MCF 10A (cell line): Measurements from ENCODE around the gene EPHA6. TPM values are rescaled to one million over a fixed set of nuclear protein-coding genes. Genes with fewer than 3 reads are reported as not detected.

ENCODE experiments used
- BruUV-seq: library from RNA; stranded (reverse); fragments of 400-500 nt; replicated peaks from 2 replicates; lab custom pipeline; 2021; lab: Mats Ljungman, UMichigan
- CTCF ChIA-PET: fragments of 300-600 bp; sonication (Branson Sonifier 250); formaldehyde crosslinking; extraction: SDS; loops from one replicate; lab custom pipeline; 2021; ENCODE audit warnings: antibody characterized with exemption, inconsistent platforms; lab: Yijun Ruan, JAX
- POLR2A ChIA-PET: fragments of 300-600, 350-650 bp; sonication (Branson Sonifier 250); formaldehyde crosslinking; extraction: SDS; loops from one replicate; lab custom pipeline; 2020; ENCODE audit warnings: antibody characterized with exemption, inconsistent platforms; lab: Yijun Ruan, JAX
- DNase-seq: peaks from one replicate; pipeline ENCODE4 v3.0.0-alpha.2; 2018; ENCODE audit not compliant: unreplicated experiment
- H3K27ac Mint-ChIP-seq: one replicate; pipeline ENCODE4 v1.8.0; 2022; ENCODE audit warnings: mild to moderate bottlenecking, low read depth, mixed read lengths; ENCODE audit not compliant: unreplicated experiment
- H3K27me3 Mint-ChIP-seq: one replicate; pipeline ENCODE4 v1.8.0; 2022; ENCODE audit warnings: mixed read lengths; ENCODE audit not compliant: insufficient read depth, unreplicated experiment
- H3K36me3 Mint-ChIP-seq: one replicate; pipeline ENCODE4 v1.8.0; 2022; ENCODE audit warnings: mild to moderate bottlenecking, moderate library complexity, mixed read lengths; ENCODE audit not compliant: insufficient read depth, unreplicated experiment
- H3K4me1 Mint-ChIP-seq: one replicate; pipeline ENCODE4 v1.8.0; 2022; ENCODE audit warnings: mixed read lengths; ENCODE audit not compliant: insufficient read depth, unreplicated experiment
- H3K4me3 Mint-ChIP-seq: one replicate; pipeline ENCODE4 v1.8.0; 2022; ENCODE audit warnings: mild to moderate bottlenecking, moderate library complexity, mixed read lengths; ENCODE audit not compliant: unreplicated experiment
- H3K9me3 Mint-ChIP-seq: one replicate; pipeline ENCODE4 v1.8.0; 2022; ENCODE audit warnings: mixed read lengths; ENCODE audit not compliant: unreplicated experiment
- CTCF ChIP-seq: fragments of 200-600 bp; IDR thresholded peaks from one replicate; pipeline ENCODE4 v1.8.0; 2022; ENCODE audit warnings: antibody characterized with exemption, mild to moderate bottlenecking; ENCODE audit not compliant: unreplicated experiment
- intact Hi-C: fragments of 100-400 bp; cut with micrococcal nuclease; formaldehyde crosslinking; loops from 2 replicates; pipeline ENCODE4 v1.14.1; 2022
- total RNA-seq: library from RNA; stranded (reverse); gene quantifications from 2 replicates; pipeline ENCODE4 v1.2.3, GENCODE V29; 2022

The EPHA6 gene
- total RNA-seq, 1 experiment from 2014 or later = 0.33 TPM

DNA sequence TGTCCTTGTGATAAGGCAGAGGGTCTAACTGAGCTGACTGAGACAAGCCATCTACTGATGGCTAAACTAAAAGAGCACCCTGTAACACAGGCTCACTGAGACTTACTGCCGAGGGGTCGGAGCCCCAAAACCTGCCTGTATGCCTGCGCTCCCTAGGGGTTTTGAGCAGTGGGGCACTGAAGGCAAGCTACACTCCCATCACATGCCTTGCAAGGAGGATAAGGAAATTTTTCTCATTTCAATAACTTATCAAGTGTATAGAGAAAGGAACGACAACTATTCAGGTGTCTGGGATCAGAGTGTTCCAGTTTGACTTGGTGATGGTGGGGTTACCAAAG, 292.2 kb downstream of the EPHA6 start:
- Mint-ChIP-seq H3K4me1 (peaks cover 5% of the 10 kb centered on the region), H3K4me3 (no peak overlapping the region), H3K27me3 (no peaks in the 10 kb centered on the region), H3K27ac (no peak overlapping the region), H3K9me3 (no peaks in the 10 kb centered on the region), H3K36me3 (no peaks in the 10 kb centered on the region)
- ChIA-PET CTCF (interaction anchor here (0.5 to 0.9 kb wide), 2 partner anchors 29 to 220 kb away, joined by 3 to 4 read pairs; no protein-coding TSS in a partner anchor), POLR2A (no interaction called here)
- intact Hi-C loops = no loop called here
- no peak for TF ChIP-seq CTCF
- DNase-seq = no peak
- BruUV-seq = no TSS peak

- no peak for DNase-seq
- no peak for TF ChIP-seq CTCF
- Mint-ChIP-seq H3K27me3 (no peaks in the 10 kb centered on the region), H3K4me1 (no peaks in the 10 kb centered on the region), H3K27ac (no peak overlapping the region), H3K4me3 (no peak overlapping the region), H3K9me3 (no peaks in the 10 kb centered on the region), H3K36me3 (no peaks in the 10 kb centered on the region)
- no TSS peak for BruUV-seq
- POLR2A ChIA-PET = no interaction called here
- CTCF ChIA-PET = interaction anchor here (1.2 kb wide), 1 partner anchor 20 kb away, joined by 3 read pairs; no protein-coding TSS in a partner anchor
- intact Hi-C loops = no loop called here
These were observed 293.7 kb downstream of the EPHA6 start for GRCh38 chr3:97108136-97108535.

DNA sequence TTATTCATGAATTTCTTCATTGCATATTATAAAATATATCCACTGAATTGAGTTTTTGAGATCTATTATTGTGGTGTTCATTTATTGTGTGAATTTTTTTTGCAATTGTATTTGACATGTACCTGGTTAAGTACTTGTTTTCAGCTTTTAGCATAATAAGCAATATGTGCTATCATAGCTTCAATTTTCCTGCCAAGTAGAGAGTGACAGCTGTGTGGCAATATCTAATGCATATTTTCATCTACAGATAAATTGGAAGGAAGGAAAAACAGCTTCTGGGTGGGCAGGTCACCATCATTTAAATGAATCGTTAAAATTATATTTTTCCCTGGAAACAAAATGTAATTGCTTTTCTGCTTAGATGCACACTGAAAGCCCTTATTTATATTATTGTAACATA, 296.9 kb downstream of the EPHA6 start:
- intact Hi-C loops = no loop called here
- no peak overlapping the region for H3K27ac Mint-ChIP-seq
- no TSS peak for BruUV-seq
- no peaks in the 10 kb centered on the region for H3K4me1 Mint-ChIP-seq
- H3K27me3 Mint-ChIP-seq = no peaks in the 10 kb centered on the region
- no peaks in the 10 kb centered on the region for H3K36me3 Mint-ChIP-seq
- TF ChIP-seq CTCF = no peak
- CTCF ChIA-PET = interaction anchor here (0.6 kb wide), 2 partner anchors 15 to 17 kb away, joined by 3 read pairs; no protein-coding TSS in a partner anchor
- DNase-seq = no peak
- POLR2A ChIA-PET = no interaction called here
- no peaks in the 10 kb centered on the region for H3K9me3 Mint-ChIP-seq
- no peak overlapping the region for H3K4me3 Mint-ChIP-seq

DNA sequence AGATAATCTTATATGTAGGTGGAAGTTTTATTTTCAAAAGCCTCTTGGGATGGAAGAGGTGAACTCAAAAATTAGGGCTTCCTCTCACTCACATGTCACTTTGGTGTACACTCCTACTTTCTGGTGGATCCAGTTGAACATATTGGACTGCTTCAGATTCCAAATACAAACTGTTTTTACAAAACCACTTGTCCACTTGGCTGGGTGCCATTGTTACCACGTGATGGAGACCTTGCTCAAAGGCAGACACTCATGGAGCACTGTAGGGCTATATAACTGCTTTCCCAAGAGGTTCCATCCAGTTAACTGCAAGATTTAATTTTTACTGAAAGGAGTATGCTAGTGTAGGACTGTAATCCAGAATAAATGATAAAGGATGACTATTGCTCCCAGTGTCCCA, 307.0 kb downstream of the EPHA6 start:
- Mint-ChIP-seq H3K27ac (no peak overlapping the region), H3K36me3 (no peaks in the 10 kb centered on the region), H3K4me1 (no peaks in the 10 kb centered on the region), H3K27me3 (no peaks in the 10 kb centered on the region), H3K9me3 (no peaks in the 10 kb centered on the region), H3K4me3 (no peak overlapping the region)
- no peak for TF ChIP-seq CTCF
- CTCF ChIA-PET = no interaction called here
- BruUV-seq = no TSS peak
- no peak for DNase-seq
- intact Hi-C loops = no loop called here
- POLR2A ChIA-PET = no interaction called here
